MM.1S (cell line): ENCODE data around the gene GABARAPL1.
A peak's percentile ranks its signal among the peaks of the same experiment; 100 is the strongest.

Source experiments
- DNase-seq: peaks from one replicate; pipeline ENCODE4 v3.0.0-alpha.2; 2015
- H2AFZ ChIP-seq: fragments of 300-600 bp; sonication (generic); 2 replicates; pipeline ENCODE4 v1.6.0; 2016; ENCODE audit warnings: antibody characterized with exemption, low read length
- H3F3A ChIP-seq: fragments of 300-600 bp; sonication (generic); 2 replicates; pipeline ENCODE4 v1.6.1; 2016; ENCODE audit warnings: mild to moderate bottlenecking, antibody characterized with exemption, low read length, moderate library complexity, mixed read lengths; ENCODE audit not compliant: insufficient read depth
- H3K27ac ChIP-seq: fragments of 300-600 bp; sonication (generic); 2 replicates; pipeline ENCODE4 v1.5.1; 2016; ENCODE audit warnings: mild to moderate bottlenecking, low read length
- H3K27me3 ChIP-seq: fragments of 300-600 bp; sonication (generic); replicated peaks from 2 replicates; pipeline ENCODE4 v1.6.0; 2016; ENCODE audit warnings: low read length; ENCODE audit not compliant: insufficient read depth
- H3K36me3 ChIP-seq: fragments of 300-600 bp; sonication (generic); replicated peaks from 2 replicates; pipeline ENCODE4 v1.6.1; 2016; ENCODE audit warnings: mild to moderate bottlenecking, low read length, mixed read lengths; ENCODE audit not compliant: insufficient read depth
- H3K4me1 ChIP-seq: fragments of 300-600 bp; sonication (generic); 2 replicates; pipeline ENCODE4 v1.6.1; 2016; ENCODE audit warnings: low read length, mixed read lengths
- H3K4me2 ChIP-seq: fragments of 300-600 bp; sonication (generic); 2 replicates; pipeline ENCODE4 v1.6.0; 2016; ENCODE audit warnings: low read depth, low read length
- H3K4me3 ChIP-seq: fragments of 300-600 bp; sonication (generic); 2 replicates; pipeline ENCODE4 v1.5.1; 2016; ENCODE audit warnings: low read length, mixed read lengths
- H3K79me2 ChIP-seq: fragments of 300-600 bp; sonication (generic); 2 replicates; pipeline ENCODE4 v1.6.1; 2016; ENCODE audit warnings: mixed run types, low read length, mixed read lengths
- H3K9ac ChIP-seq: fragments of 300-600 bp; sonication (generic); 2 replicates; pipeline ENCODE4 v1.6.1; 2016; ENCODE audit warnings: low read length, mixed read lengths
- H3K9me2 ChIP-seq: fragments of 300-600 bp; sonication (generic); replicated peaks from 2 replicates; pipeline ENCODE4 v1.6.1; 2016; ENCODE audit warnings: mild to moderate bottlenecking, low read length, mixed read lengths; ENCODE audit not compliant: insufficient read depth
- H3K9me3 ChIP-seq: fragments of 300-600 bp; sonication (generic); replicated peaks from 2 replicates; pipeline ENCODE4 v1.6.1; 2016; ENCODE audit warnings: mild to moderate bottlenecking, low read length, mixed read lengths; ENCODE audit not compliant: insufficient read depth
- H4K20me1 ChIP-seq: fragments of 300-600 bp; sonication (generic); 2 replicates; pipeline ENCODE4 v1.6.1; 2016; ENCODE audit warnings: mild to moderate bottlenecking, low read length, moderate library complexity, mixed read lengths; ENCODE audit not compliant: insufficient read depth
- EZH2 ChIP-seq: fragments of 300-600 bp; sonication (generic); optimal IDR thresholded peaks from 2 replicates; pipeline ENCODE3; 2017; ENCODE audit warnings: low read depth, mild to moderate bottlenecking, antibody characterized with exemption, low read length, mixed read lengths
- EZH2phosphoT487 ChIP-seq: fragments of 300-600 bp; sonication (generic); IDR thresholded peaks from 2 replicates; pipeline ENCODE4 v1.6.1; 2018; ENCODE audit warnings: antibody characterized with exemption, low read length
- TF ChIP-seq, protein P1 (sequence below): fragments of 300-600 bp; sonication (generic); IDR thresholded peaks from 2 replicates; pipeline ENCODE4 v1.5.1; 2016; ENCODE audit warnings: antibody characterized with exemption, low read length, mixed read lengths

Gene GABARAPL1

DNA sequence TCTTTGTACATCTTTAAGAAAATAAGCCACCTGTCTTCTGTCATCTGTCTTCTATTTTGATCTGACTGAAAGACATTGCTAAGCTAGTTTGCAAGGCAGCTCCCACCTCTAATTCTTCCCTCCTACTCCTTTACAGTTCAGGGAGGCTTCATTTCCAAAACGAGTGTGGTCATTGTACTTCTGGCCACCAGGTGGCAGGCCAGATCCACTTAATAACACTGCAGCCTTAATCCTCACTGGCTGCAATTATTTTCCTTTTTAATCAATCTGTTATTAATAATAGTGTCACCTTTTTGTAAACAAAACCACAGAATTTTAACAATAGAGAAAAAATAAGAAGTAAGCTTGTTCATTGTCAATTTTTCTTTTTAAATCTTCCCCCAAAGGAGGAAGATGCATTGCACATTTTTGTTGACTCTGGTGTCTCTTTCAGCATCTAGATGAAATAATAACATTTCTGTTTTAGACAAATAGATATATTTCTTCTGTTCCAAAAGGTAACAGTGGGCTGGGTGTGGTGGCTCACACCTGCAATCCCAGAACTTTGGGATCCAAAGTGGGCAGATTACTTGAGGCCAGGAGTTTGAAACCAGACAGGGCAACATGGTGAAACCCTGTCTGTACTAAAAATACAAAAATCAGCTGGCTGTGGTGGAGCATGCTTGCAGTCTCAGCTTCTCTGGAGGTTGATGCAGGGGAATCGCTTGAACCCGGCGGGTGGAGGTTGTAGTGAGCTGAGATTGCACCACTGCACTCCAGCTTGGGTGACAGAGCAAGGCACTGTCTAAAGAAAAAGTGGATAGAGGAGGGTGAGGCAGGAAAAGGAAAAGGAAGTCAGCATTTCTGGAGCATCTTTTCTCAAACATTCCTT is 23.3 kb downstream of the GABARAPL1 start:
- H3K36me3 ChIP-seq, result no peaks in the 10 kb centered on the region
- H2AFZ ChIP-seq, result no peak overlapping the region
- no peaks in the 10 kb centered on the region for H3K9me2 ChIP-seq
- no peaks in the 10 kb centered on the region for H4K20me1 ChIP-seq
- no peaks in the 10 kb centered on the region for H3K9me3 ChIP-seq
- no peak overlapping the region for H3K27ac ChIP-seq
- peaks cover 12% of the 10 kb centered on the region for H3K4me1 ChIP-seq
- H3K4me3 ChIP-seq, result no peak overlapping the region
- no peaks in the 10 kb centered on the region for H3K79me2 ChIP-seq
- H3K27me3 ChIP-seq, result peaks cover 29% of the 10 kb centered on the region
- H3K4me2 ChIP-seq, result no peak overlapping the region
- no peak overlapping the region for H3K9ac ChIP-seq
- no peaks in the 10 kb centered on the region; the same call in 1 of the 2 replicates for H3F3A ChIP-seq
- peak; percentile 57 for DNase-seq
- TF ChIP-seq, protein P1, sequence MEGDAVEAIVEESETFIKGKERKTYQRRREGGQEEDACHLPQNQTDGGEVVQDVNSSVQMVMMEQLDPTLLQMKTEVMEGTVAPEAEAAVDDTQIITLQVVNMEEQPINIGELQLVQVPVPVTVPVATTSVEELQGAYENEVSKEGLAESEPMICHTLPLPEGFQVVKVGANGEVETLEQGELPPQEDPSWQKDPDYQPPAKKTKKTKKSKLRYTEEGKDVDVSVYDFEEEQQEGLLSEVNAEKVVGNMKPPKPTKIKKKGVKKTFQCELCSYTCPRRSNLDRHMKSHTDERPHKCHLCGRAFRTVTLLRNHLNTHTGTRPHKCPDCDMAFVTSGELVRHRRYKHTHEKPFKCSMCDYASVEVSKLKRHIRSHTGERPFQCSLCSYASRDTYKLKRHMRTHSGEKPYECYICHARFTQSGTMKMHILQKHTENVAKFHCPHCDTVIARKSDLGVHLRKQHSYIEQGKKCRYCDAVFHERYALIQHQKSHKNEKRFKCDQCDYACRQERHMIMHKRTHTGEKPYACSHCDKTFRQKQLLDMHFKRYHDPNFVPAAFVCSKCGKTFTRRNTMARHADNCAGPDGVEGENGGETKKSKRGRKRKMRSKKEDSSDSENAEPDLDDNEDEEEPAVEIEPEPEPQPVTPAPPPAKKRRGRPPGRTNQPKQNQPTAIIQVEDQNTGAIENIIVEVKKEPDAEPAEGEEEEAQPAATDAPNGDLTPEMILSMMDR, result peak; percentile 91
- TF ChIP-seq EZH2phosphoT487, result no peak

GRCh38 chr12:10236720-10237119 is 24.0 kb downstream of the GABARAPL1 start:
- Histone ChIP-seq H3K4me2 (no peak overlapping the region), H3K27ac (no peak overlapping the region), H3K4me3 (no peak overlapping the region)

GRCh38 chr12:10238526-10238925 is 25.8 kb downstream of the GABARAPL1 start:
- no peaks in the 10 kb centered on the region for H3K9me3 ChIP-seq
- no peaks in the 10 kb centered on the region for H3K9me2 ChIP-seq
- H3K27me3 ChIP-seq, result peaks cover 51% of the 10 kb centered on the region
- H3K27ac ChIP-seq, result no peak overlapping the region
- TF ChIP-seq EZH2 (no peak), EZH2phosphoT487 (no peak)
- TF ChIP-seq, protein P1, result no peak
- no peak for DNase-seq
- no peak overlapping the region for H2AFZ ChIP-seq
- no peak overlapping the region for H3K9ac ChIP-seq
- no peaks in the 10 kb centered on the region for H4K20me1 ChIP-seq
- peaks cover 20% of the 10 kb centered on the region for H3K4me1 ChIP-seq
- no peaks in the 10 kb centered on the region for H3K36me3 ChIP-seq
- H3K4me3 ChIP-seq, result no peak overlapping the region
- H3K79me2 ChIP-seq, result no peaks in the 10 kb centered on the region
- H3K4me2 ChIP-seq, result no peak overlapping the region
- H3F3A ChIP-seq, result peaks cover 1% of the 10 kb centered on the region; the same call in 1 of the 2 replicates

More at GRCh38 chr12:10236720-10237119, 24.0 kb downstream of the GABARAPL1 start:
- peaks cover 12% of the 10 kb centered on the region for H3K4me1 ChIP-seq
- H2AFZ ChIP-seq, result no peak overlapping the region
- no peak overlapping the region for H3K9ac ChIP-seq
- peaks cover 37% of the 10 kb centered on the region for H3K27me3 ChIP-seq
- H3K79me2 ChIP-seq, result no peaks in the 10 kb centered on the region
- no peaks in the 10 kb centered on the region for H3K36me3 ChIP-seq
- H4K20me1 ChIP-seq, result no peaks in the 10 kb centered on the region
- H3K9me3 ChIP-seq, result no peaks in the 10 kb centered on the region
- TF ChIP-seq EZH2phosphoT487 (no peak), EZH2 (no peak)
- TF ChIP-seq, protein P1, result no peak
- no peaks in the 10 kb centered on the region; the same call in 1 of the 2 replicates for H3F3A ChIP-seq
- H3K9me2 ChIP-seq, result no peaks in the 10 kb centered on the region
- DNase-seq, result no peak
